HepG2 (cell line): ENCODE results near the gene OSBPL5. TPM values are rescaled to one million over a fixed set of nuclear protein-coding genes. Genes with fewer than 3 reads are reported as not detected.

ENCODE experiments used
- HMGXB4 ChIP-seq, 2 experiments: sonication (generic) in 1 of 2; formaldehyde crosslinking in 1 of 2; IDR thresholded peaks; 2 replicates each; pipeline versions ENCODE4 v1.4.0 to v1.6.1; 2018 to 2020; ENCODE audit warnings: missing genetic modification reagents in 2 of 2, borderline replicate concordance in 1 of 2, low read depth in 1 of 2, mild to moderate bottlenecking in 1 of 2, missing biosample characterization in 1 of 2
- HNRNPK ChIP-seq: fragments of 200-400 bp; formaldehyde crosslinking; IDR thresholded peaks from 2 replicates; pipeline ENCODE4 v1.6.1; 2018; ENCODE audit warnings: low read length, low read depth, moderate library complexity, mild to moderate bottlenecking; ENCODE audit not compliant: poor library complexity, severe bottlenecking
- MATR3 ChIP-seq: sonication (generic); formaldehyde crosslinking; IDR thresholded peaks from 2 replicates; pipeline ENCODE4 v1.4.0; 2020; ENCODE audit warnings: missing genetic modification reagents
- SP1 ChIP-seq, 2 experiments: fragments of 450-650 bp in 1 of 2; sonication (generic) in 1 of 2; formaldehyde crosslinking in 1 of 2; IDR thresholded peaks; 2 replicates each; pipeline versions ENCODE4 v1.4.0 to v1.6.1; 2016 to 2020; ENCODE audit warnings: missing genetic modification reagents in 1 of 2
- TP53 ChIP-seq: sonication (generic); formaldehyde crosslinking; conservative IDR thresholded peaks from 2 replicates; pipeline ENCODE4 v1.4.0; 2020; ENCODE audit warnings: missing genetic modification reagents
- ZBTB37 ChIP-seq: sonication (generic); formaldehyde crosslinking; IDR thresholded peaks from 2 replicates; pipeline ENCODE4 v1.4.0; 2020; ENCODE audit warnings: mild to moderate bottlenecking, missing genetic modification reagents
- ZBTB42 ChIP-seq: sonication (generic); formaldehyde crosslinking; IDR thresholded peaks from 2 replicates; pipeline ENCODE4 v1.5.0; 2020; ENCODE audit warnings: mild to moderate bottlenecking, missing genetic modification reagents
- ZNF234 ChIP-seq: sonication (generic); formaldehyde crosslinking; conservative IDR thresholded peaks from 2 replicates; pipeline ENCODE4 v1.5.1; 2020; ENCODE audit warnings: mild to moderate bottlenecking, missing genetic modification reagents
- ZNF549 ChIP-seq: sonication (generic); formaldehyde crosslinking; IDR thresholded peaks from 2 replicates; pipeline ENCODE4 v1.5.0; 2020; ENCODE audit warnings: missing genetic modification reagents
- ZNF639 ChIP-seq: conservative IDR thresholded peaks from 2 replicates; pipeline ENCODE4 v1.6.1; 2018; ENCODE audit warnings: missing genetic modification reagents
- ZNF737 ChIP-seq: sonication (generic); formaldehyde crosslinking; IDR thresholded peaks from 2 replicates; pipeline ENCODE4 v1.5.0; 2020; ENCODE audit warnings: missing genetic modification reagents, mild to moderate bottlenecking, borderline replicate concordance
- ZNF775 ChIP-seq: sonication (generic); formaldehyde crosslinking; IDR thresholded peaks from 2 replicates; pipeline ENCODE4 v1.4.0; 2020; ENCODE audit warnings: missing genetic modification reagents, mild to moderate bottlenecking, moderate library complexity, borderline replicate concordance
- polyA plus RNA-seq, 8 experiments: library from polyadenylated mRNA; depleted of rRNA in 3 of 8; stranded (reverse) in 7 of 8; unstranded in 1 of 8; fragments of >200 nt; fragmentation: Illumina TruSeq in 4 of 8; extraction: Trizol in 4 of 8; gene quantifications; 2 replicates each; pipeline versions ENCODE4 v1.2.1 to v1.2.3, GENCODE V29; 2011 to 2016; ENCODE audit warnings: low read depth in 4 of 8, missing spikeins in 1 of 8, mixed read lengths in 1 of 8; ENCODE audit not compliant: insufficient read depth in 1 of 8
- total RNA-seq, 5 experiments: library from RNA; depleted of rRNA; stranded (reverse); fragments of >200 nt; fragmentation: Illumina TruSeq; extraction: Trizol; gene quantifications; 2 replicates each; pipeline ENCODE4 v1.2.3, GENCODE V29; 2016; ENCODE audit warnings: low read depth in 1 of 5
- TF ChIP-seq, protein P1 (sequence below): IDR thresholded peaks from 2 replicates; pipeline ENCODE4 v1.6.1; 2016; ENCODE audit warnings: mild to moderate bottlenecking, missing biosample characterization, missing genetic modification reagents
- TF ChIP-seq, protein P2 (sequence below): IDR thresholded peaks from 2 replicates; pipeline ENCODE4 v1.6.1; 2016; ENCODE audit warnings: low read depth, missing genetic modification reagents, missing compliant biosample characterization

Gene OSBPL5
- total and polyA plus RNA-seq, 2 of the 13 experiments (the other 11 are each of a cell fraction or from before 2014, with no cell fraction given) = not detected

- no peak for TF ChIP-seq ZBTB37 (CRISPR knock-in tag)
- TF ChIP-seq ZBTB42 = 0 out of 2 replicates have a peak, but pooled peaks have one; percentile 34
- no peak for TF ChIP-seq SP1 (IDR thresholded peaks at IDR 0.05)
- TF ChIP-seq SP1 (CRISPR knock-in tag; IDR thresholded peaks at IDR 0.05) = 0 out of 2 replicates have a peak, but pooled peaks have one; percentile 26
- TF ChIP-seq ZNF549 = no peak
- TF ChIP-seq ZNF775 (CRISPR knock-in tag) = no peak
- no peak for TF ChIP-seq ZNF234 (CRISPR knock-in tag)
- TF ChIP-seq, protein P1, sequence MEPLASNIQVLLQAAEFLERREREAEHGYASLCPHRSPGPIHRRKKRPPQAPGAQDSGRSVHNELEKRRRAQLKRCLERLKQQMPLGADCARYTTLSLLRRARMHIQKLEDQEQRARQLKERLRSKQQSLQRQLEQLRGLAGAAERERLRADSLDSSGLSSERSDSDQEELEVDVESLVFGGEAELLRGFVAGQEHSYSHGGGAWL (CRISPR knock-in tag) = peak; percentile 33; the same call in 1 of the 2 replicates
- TF ChIP-seq ZNF737 (CRISPR knock-in tag) = no peak; the same call in 1 of the 2 replicates
- TF ChIP-seq TP53 (CRISPR knock-in tag) = no peak
- TF ChIP-seq, protein P2, sequence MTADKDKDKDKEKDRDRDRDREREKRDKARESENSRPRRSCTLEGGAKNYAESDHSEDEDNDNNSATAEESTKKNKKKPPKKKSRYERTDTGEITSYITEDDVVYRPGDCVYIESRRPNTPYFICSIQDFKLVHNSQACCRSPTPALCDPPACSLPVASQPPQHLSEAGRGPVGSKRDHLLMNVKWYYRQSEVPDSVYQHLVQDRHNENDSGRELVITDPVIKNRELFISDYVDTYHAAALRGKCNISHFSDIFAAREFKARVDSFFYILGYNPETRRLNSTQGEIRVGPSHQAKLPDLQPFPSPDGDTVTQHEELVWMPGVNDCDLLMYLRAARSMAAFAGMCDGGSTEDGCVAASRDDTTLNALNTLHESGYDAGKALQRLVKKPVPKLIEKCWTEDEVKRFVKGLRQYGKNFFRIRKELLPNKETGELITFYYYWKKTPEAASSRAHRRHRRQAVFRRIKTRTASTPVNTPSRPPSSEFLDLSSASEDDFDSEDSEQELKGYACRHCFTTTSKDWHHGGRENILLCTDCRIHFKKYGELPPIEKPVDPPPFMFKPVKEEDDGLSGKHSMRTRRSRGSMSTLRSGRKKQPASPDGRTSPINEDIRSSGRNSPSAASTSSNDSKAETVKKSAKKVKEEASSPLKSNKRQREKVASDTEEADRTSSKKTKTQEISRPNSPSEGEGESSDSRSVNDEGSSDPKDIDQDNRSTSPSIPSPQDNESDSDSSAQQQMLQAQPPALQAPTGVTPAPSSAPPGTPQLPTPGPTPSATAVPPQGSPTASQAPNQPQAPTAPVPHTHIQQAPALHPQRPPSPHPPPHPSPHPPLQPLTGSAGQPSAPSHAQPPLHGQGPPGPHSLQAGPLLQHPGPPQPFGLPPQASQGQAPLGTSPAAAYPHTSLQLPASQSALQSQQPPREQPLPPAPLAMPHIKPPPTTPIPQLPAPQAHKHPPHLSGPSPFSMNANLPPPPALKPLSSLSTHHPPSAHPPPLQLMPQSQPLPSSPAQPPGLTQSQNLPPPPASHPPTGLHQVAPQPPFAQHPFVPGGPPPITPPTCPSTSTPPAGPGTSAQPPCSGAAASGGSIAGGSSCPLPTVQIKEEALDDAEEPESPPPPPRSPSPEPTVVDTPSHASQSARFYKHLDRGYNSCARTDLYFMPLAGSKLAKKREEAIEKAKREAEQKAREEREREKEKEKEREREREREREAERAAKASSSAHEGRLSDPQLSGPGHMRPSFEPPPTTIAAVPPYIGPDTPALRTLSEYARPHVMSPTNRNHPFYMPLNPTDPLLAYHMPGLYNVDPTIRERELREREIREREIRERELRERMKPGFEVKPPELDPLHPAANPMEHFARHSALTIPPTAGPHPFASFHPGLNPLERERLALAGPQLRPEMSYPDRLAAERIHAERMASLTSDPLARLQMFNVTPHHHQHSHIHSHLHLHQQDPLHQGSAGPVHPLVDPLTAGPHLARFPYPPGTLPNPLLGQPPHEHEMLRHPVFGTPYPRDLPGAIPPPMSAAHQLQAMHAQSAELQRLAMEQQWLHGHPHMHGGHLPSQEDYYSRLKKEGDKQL (CRISPR knock-in tag) = 0 out of 2 replicates have a peak, but pooled peaks have one; percentile 47
- peak; percentile 53 to 73; a peak in 2 of 4 replicates for TF ChIP-seq HMGXB4 (CRISPR knock-in tag; IDR thresholded peaks at IDR 0.05; ENCODE audit: borderline replicate concordance in 1 of 2, low read depth in 1 of 2)
- no peak for TF ChIP-seq ZNF639 (CRISPR knock-in tag)
- TF ChIP-seq HNRNPK = peak; percentile 48
- no peak for TF ChIP-seq MATR3 (CRISPR knock-in tag)
These were observed 107.8 kb downstream of the OSBPL5 start, which contains the start of gene CARS1 (continued) for GRCh38 chr11:3057069-3057963.
